ENCODE measurements around the gene CD86. TPM values are rescaled to one million over a fixed set of nuclear protein-coding genes. Genes with fewer than 3 reads are reported as not detected.

The CD86 gene
- total RNA-seq, 1 donor from 2014 or later: 29.5 TPM

- ATAC-seq: no peak
- Histone ChIP-seq H3K9me3 (peaks cover 3% of the 10 kb centered on the region), H3K27ac (no peak overlapping the region), H3K4me1 (no peaks in the 10 kb centered on the region), H3K4me3 (no peak overlapping the region), H3K27me3 (ENCODE audit: low read depth) (no peaks in the 10 kb centered on the region), H3K36me3 (no peaks in the 10 kb centered on the region)
- DNase-seq: no peak
- intact Hi-C loops (cut with DNase I): no loop called here
- TF ChIP-seq CTCF (IDR thresholded peaks at IDR 0.05): no peak
Observed at GRCh38 chr3:122167630-122168029, 112.5 kb downstream of the CD86 start.

- Histone ChIP-seq H3K27ac (no peak overlapping the region), H3K4me3 (no peak overlapping the region), H3K27me3 (ENCODE audit: low read depth) (no peaks in the 10 kb centered on the region), H3K4me1 (no peaks in the 10 kb centered on the region), H3K9me3 (peaks cover 3% of the 10 kb centered on the region), H3K36me3 (no peaks in the 10 kb centered on the region)
- no peak for TF ChIP-seq CTCF (IDR thresholded peaks at IDR 0.05)
- DNase-seq (no peak), ATAC-seq (no peak)
- intact Hi-C loops (cut with DNase I): no loop called here
Observed at GRCh38 chr3:122168044-122168443, 112.9 kb downstream of the CD86 start.

GRCh38 chr3:122169911-122170310, 114.7 kb downstream of the CD86 start:
- H3K9me3 ChIP-seq: peaks cover 3% of the 10 kb centered on the region
- H3K27me3 ChIP-seq (ENCODE audit: low read depth): no peaks in the 10 kb centered on the region
- no peak overlapping the region for H3K27ac ChIP-seq
- no peak overlapping the region for H3K4me3 ChIP-seq
- ATAC-seq: no peak
- no peak for DNase-seq
- no peaks in the 10 kb centered on the region for H3K4me1 ChIP-seq
- intact Hi-C loops (cut with DNase I): no loop called here
- H3K36me3 ChIP-seq: no peaks in the 10 kb centered on the region
- no peak for TF ChIP-seq CTCF (IDR thresholded peaks at IDR 0.05)

Other genes with a start within 250 kb of the CD86 start
- gene IQCB1, start 220.3 kb upstream of the CD86 start, total RNA-seq: 19.6 TPM
- 7.3 TPM for gene EAF2, start 220.2 kb upstream of the CD86 start, total RNA-seq
- gene SLC15A2, start 161.0 kb upstream of the CD86 start, total RNA-seq: 63.6 TPM
- gene ILDR1, start 33.1 kb upstream of the CD86 start, total RNA-seq: 8.3 TPM
- not detected for gene CASR, start 128.3 kb downstream of the CD86 start, total RNA-seq

Data from lower lobe of right lung (tissue), 2 donors.